ENCODE data around the gene AADAC. TPM values are rescaled to one million over a fixed set of nuclear protein-coding genes. Genes with fewer than 3 reads are reported as not detected.
A peak's percentile ranks its signal among the peaks of the same experiment; 100 is the strongest.
"Not testable (repeated sequence)": the region's sequence is repeated elsewhere in the genome, so short reads cannot be mapped to it uniquely, and the experiment has no call there.

The AADAC gene
- total RNA-seq, 1 donor from 2014 or later: 0.35 TPM

DNA sequence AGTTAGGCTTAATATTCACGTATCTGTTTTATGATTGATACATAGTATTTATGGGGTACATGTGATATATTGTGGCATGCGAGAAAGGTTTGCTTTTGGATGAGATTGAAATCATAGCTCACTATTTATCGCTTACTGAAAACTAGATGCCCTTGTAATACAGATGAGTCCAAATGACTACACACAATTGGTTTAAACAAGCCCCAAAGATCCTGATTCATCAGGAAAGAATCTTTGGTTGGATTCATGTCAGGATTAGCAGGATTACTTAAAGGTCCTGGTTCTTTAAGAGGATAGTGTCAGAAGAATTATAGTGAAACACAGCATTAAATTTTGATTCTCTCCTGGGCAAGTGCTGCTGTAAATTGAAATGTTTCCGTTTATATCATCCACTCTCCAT is 18.6 kb upstream of the AADAC start:
- ATAC-seq (no peak), DNase-seq (no peak)
- intact Hi-C loops (cut with micrococcal nuclease): no loop called here

DNA sequence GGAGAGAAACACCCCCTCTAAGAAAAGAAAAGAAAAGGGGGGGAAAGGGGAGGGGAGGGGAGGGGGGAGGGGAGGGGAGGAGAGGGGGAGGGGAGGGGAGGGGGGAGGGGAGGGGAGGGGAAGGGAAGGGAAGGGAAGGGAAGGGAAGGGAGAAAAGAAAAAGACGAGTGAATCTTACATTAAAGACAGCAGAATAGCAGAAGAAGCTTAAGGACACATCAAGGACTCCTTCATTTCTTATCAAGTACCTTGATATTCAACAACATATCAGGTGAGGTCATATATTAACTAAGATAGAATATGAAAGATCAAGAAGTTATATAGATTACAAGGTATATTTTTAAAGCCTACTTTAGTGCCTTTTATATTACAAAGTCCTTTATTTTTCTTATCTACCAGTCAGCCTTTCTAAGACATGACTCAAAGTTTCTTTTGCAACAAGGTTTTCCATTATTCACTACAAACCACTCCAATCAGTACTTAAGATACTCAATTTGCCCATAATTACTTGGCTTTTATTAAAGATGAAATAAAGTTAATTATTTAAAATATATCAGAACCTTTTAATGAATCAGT is 17.7 kb upstream of the AADAC start:
- intact Hi-C loops (cut with micrococcal nuclease): no loop called here
- DNase-seq: no peak
- ATAC-seq: no peak

DNA sequence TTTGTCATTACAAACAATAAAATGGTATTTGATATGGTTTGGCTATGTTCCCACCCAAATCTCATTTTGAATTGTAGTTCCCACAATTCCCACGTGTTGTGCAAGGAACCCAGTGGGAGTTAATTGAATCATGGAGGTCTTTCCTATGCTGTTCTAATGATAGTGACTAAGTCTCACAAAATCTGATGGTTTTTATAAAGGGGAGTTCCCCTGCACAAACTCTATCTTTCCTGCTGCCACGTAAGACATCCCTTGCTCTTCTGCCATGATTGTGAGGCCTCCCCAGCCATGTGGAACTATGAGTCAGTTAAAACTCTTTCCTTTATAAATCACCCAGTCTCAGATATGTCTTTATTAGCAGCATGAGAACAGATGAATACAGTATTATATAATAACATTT is 15.4 kb upstream of the AADAC start:
- DNase-seq (no peak), ATAC-seq (no peak)
- intact Hi-C loops (cut with micrococcal nuclease): no loop called here

DNA sequence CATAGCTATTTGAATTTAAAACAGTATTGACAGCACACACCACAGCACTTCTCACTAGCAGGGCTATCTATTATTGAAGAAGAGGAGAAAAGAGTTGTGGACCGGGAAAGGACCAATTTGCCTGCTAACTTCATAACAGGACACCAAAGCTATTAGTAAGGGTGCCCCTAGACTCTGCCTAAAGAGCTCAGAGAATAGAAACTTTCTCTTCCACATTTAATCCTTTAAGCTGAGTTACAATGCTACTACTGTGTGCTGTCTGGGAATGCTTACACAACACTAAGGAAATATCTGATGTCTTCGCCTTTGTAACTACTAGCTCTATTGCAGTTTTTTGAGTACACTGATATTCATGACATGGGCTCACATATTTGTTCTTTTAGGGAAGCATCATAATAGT is 13.5 kb upstream of the AADAC start:
- intact Hi-C loops (cut with micrococcal nuclease): no loop called here
- ATAC-seq (no peak), DNase-seq (no peak)

DNA sequence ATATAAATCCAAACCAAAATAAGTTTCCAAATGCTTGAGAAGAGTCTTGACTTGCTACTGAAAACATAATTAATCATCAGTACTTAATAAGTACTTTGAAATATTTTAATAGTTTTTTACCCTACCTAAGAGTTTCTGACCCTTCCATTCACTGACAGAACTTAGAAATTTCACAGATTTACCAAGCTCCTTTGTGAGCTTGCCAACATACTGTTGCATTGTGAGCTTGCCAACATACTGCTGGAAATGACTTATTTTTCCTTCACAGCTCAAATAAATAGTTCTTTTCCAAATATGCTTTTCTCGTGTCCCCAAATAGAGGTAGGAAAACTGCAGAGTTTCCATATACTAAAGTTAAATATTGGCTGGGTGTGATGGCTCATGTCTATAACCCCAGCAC is 9.6 kb upstream of the AADAC start:
- no peak for DNase-seq
- ATAC-seq: no peak
- intact Hi-C loops (cut with micrococcal nuclease): no loop called here

DNA sequence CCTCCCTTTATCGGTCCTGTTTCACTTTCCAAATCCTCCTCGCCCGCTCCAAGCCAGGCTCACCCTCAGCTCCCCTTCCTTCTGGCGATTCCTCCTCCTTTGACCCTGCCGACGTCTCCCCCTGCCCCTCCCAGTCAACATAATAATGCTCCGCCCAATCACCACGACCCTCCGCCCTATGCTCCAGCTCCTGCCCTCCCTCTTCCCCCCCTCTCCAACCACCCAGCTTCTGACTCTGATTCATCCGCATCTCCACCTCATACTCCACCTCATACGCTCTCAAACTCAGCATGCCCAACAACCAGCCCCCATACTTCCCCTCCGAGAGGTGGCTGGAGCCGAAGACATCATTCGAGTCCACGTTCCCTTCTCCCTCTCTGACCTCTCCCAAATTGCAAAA is 7.1 kb upstream of the AADAC start:
- ATAC-seq: no peak
- intact Hi-C loops (cut with micrococcal nuclease): no loop called here
- DNase-seq: no peak

DNA sequence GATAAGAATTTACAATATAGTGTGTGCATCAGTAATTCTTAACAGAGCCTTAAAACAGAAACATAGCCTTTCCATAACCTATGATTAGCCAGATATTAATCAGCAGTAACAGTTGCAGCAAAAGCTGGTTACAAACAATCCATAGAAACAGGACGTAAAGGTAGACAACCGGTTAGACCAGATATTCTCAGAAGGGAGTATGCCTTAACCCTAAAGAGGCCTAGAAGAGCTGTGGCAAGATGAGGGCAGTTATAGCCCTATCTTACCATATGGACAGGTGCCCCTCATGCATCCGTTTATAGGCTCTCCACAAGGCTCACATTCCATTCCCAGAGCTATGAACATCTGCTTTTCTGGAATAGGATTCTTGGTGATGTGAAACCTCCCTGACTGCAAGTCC is 5.0 kb upstream of the AADAC start:
- intact Hi-C loops (cut with micrococcal nuclease); DNase-seq; ATAC-seq: not testable (repeated sequence)

DNA sequence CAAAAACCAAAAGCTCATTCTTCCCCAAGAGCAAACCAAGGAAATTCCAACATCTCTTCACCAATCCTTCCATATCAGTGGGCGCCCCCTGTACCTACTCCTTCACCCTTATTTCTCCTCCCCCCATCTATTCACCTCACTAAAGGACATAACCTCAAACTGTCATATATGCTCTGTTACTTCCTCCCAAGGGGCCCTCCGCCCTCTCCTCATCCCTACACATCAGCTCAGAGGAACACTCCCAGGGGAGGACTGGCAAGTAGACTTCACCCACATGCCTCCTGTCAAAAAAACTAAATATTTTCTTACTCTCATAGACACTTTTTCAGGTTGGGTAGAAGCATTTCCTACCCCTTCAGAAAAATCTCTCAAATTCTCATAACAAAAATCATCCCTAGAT is 2.4 kb upstream of the AADAC start:
- no peak for ATAC-seq
- intact Hi-C loops (cut with micrococcal nuclease): no loop called here
- DNase-seq: no peak

DNA sequence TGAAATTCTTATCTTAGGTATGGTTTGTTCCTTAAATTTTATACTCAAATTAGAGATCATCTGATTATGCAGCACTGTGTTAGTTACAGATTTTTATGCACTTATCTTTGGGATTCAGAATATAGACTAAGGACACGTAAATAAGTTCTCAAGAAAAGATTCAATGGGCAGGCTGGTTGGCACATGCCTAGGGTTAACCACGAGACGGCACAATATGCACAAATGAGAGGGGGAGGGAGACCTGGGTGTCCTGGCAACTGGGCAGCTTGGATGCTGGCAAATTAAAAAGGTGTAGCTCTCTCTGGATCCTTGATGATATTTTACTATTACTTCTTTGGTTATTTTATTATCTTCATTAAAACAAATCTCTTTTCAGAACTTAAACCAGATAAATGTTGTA is 672 bp downstream of the AADAC start:
- ATAC-seq: no peak
- intact Hi-C loops (cut with micrococcal nuclease): no loop called here

DNA sequence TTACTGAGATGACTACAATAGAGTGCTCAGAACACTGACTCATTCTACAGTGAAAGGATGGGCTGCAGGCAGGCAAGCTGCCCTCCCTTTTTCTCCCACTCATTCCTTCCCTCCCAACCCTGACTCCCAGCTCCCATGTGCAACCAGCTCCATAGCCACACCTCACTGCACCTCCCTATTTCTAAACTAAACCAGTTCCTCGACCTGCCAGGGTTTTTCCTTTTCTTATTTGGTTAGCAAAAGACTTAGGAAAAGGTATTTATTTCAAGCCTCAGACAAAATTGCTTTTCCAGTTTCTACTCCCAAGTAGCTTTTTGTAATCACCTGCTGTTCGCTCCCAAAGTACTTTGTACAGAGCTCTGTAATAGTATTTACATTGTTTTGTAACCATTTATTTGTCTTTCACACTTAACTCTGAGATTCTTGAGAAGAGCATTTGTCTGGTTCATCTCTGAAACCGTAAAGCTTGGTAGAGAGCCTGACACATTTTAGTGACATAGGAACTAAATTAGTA is 2.2 kb downstream of the AADAC start:
- ATAC-seq: peak; percentile 41
- no peak for DNase-seq
- intact Hi-C loops (cut with micrococcal nuclease): no loop called here

More for the DNA sequence above, 672 bp downstream of the AADAC start:
- no peak for DNase-seq

DNA sequence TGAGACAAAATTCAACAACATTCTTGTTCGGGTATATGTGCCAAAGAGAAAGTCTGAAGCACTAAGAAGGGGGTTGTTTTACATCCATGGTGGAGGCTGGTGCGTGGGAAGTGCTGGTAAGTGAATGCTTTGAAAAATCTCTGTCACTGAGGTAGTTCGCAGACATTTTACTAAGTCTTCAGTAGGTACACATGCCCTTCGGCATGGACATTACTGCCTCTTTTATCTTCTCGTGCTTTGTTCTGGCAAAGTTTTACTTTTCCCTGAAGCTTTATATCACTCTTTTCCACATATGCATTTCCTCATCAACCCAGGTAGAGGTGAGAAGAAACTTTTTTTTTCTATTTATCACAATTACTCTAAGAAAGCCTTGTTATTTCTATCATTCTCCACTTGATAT is 3.6 kb downstream of the AADAC start:
- no peak for ATAC-seq
- no peak for DNase-seq
- intact Hi-C loops (cut with micrococcal nuclease): no loop called here

DNA sequence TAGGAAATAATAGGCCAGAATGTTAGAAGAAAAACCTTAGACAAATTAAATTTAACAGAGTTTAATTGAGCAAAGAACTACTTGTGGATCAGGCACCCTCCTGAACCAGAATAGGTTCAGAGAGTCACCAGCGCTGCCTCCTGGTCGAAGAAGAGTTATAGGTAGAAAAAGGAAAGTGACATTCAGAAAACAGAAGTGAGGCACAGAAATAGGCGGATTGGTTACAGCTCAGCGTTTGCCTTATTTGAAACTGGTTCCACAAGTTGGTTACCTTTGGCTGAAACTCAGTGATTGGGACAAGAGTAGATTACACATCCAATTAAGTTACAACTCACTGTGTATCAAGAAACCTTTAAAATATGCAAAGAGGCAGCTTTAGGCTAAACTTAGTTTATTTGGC is 4.4 kb downstream of the AADAC start:
- DNase-seq: no peak
- intact Hi-C loops (cut with micrococcal nuclease): no loop called here
- no peak for ATAC-seq

DNA sequence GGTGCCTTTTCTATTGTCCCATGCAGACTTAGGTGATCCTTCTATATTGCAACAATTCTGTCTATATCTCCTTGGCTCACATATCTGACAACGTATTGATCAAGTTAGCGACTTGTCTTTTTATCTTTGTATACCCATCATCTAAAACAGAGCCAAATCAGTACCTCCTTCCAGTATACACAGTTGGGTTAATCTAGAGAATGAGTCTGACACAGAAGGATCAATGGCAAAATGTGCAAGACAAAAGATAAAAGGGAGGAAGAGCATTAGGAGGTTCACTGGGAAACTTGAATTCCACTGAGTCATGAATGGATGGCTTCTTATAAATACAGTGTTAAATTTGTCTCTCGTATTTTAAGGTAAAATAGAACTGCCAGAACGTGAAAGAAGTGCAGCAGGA is 6.0 kb downstream of the AADAC start:
- intact Hi-C loops (cut with micrococcal nuclease): no loop called here
- DNase-seq (no peak), ATAC-seq (no peak)

DNA sequence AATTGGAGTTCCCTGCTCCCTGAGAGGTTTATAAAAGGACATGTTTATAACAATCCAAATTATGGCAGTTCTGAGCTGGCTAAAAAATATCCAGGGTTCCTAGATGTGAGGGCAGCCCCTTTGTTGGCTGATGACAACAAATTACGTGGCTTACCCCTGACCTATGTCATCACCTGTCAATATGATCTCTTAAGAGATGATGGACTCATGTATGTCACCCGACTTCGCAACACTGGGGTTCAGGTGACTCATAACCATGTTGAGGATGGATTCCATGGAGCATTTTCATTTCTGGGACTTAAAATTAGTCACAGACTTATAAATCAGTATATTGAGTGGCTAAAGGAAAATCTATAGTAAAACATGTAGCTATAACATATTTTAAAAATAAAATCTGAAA is 13.9 kb downstream of the AADAC start:
- intact Hi-C loops (cut with micrococcal nuclease): no loop called here
- ATAC-seq: no peak

DNA sequence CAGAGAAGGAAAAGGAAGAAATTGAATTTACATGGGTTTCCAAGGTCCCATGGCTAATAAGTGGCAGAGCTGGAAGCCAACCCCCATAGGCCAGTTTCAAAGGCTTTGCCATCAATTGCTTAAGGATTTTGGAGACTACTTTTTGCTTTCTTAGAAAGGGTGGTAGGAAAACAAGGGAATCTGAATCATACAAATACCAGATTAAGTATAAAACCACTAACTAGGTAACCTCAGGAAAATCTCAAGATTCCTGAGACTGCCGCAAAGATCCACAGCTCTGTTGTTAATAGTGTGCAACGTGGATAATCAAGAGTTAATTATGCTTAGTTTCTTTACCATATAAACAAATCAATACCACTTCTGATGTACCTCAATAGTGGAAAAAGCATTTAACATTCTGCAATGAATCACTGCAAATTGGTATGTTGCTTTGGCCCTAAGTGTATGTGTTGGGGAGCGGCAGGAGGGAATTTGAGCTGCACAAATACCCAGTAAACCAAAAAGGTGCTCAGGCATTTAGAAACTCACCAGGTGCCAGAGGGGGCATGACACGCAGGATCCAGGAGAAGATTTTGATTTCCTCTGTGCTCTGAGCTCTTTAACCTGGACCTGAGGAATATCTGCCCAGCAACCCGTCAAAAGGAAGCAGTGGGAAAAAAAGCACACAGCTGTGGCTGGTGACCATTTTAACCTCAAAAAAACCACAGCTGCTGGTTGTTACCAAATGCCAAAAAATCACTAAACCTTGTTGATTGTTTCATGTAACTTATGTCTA is 22.0 kb downstream of the AADAC start:
- DNase-seq (no peak), ATAC-seq (no peak)
- intact Hi-C loops (cut with micrococcal nuclease): no loop called here

More for the DNA sequence above, 13.9 kb downstream of the AADAC start:
- DNase-seq: no peak

DNA sequence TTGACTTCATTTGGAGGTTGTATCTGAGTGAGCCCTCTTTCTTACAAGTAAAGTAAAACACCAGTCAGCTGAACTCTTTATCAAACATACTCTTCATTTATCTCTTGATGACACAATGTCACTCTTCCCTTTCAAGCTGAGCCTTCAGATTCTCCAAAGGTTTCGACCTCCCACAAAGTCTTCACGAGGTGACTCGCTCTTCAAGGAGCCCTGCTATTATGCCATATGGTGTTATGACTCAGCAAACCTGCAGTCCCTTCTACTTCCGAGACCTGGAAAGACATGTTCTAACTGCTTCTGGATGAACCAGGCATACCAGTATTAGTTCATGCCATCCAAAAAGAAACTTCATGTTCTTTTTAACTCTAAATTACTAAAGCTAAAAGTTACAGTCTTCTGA is 23.1 kb downstream of the AADAC start:
- DNase-seq: no peak
- intact Hi-C loops (cut with micrococcal nuclease): no loop called here
- ATAC-seq: no peak

DNA sequence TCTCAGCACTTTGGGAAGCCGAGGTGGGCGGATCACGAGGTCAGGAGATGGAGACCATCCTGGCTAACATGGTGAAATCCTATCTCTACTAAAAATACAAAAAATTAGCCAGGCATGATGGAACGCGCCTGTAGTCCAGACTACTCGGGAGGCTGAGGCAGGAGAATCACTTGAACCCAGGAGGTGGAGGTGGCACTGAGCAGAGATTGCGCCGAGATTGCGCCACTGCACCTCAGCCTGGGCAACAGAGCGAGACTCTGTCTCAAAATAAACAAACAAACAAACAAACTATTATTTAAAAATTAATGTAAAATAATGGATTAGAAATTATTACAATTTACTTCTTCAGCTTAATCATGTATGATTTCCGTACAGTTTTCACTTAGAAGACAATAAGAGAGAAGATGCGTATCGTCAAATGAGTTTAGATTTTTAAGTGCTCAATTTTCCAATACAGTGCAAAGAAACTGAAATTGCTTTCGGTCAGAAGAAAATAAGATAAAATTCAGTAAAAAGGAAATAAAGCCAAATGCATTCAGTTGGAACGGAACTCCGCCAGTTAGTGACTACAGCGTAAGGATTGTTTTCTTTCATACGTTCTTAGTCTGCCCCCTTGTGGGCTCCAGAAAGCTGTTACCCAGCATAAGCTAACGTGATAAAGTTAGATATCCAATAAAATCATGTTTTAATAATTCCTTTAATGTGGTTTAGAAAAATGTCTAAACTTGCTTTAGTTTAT is 24.8 kb downstream of the AADAC start:
- intact Hi-C loops (cut with micrococcal nuclease): loop anchor here (2.0 kb wide), 1 partner anchor 370 kb away; no protein-coding TSS in a partner anchor
- no peak for DNase-seq
- peak; percentile 84 for ATAC-seq

DNA sequence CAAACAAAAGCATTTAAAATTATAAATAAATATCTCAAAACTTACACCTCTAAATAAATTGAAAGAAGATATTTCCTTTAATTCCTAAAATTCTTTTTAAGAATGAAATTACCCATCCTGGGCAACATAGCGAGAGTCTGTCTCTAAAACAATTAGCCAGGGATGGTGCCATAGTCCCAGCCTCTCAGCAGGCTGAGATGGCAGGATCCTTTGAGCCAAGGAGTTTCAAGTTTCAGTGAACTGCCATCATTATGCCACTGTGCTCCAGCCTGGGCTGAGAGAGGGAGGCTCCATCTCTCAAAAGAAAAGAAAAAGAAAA is 25.4 kb downstream of the AADAC start:
- DNase-seq (no peak), ATAC-seq (no peak)
- intact Hi-C loops (cut with micrococcal nuclease): loop anchor here (2.0 kb wide), 1 partner anchor 370 kb away; no protein-coding TSS in a partner anchor

DNA sequence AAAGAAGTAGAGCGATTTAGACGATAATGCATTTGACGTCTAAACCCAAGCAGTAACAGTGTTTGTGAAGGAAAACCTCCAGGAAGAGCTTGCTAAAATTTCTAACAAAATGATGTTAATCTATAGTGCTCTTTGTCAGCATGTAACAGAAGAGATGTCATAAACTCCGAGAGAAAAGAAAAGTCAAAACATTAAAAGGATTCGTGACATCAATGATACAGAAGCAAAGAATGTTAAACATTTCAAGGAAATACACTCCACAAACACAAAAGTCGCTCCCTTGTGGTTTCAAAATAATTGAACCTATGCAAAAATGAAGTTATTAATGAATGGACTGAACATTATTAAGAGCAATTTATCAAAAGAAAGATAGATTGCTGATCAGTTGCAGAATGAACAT is 27.9 kb downstream of the AADAC start:
- ATAC-seq (no peak), DNase-seq (no peak)
- intact Hi-C loops (cut with micrococcal nuclease): loop anchor here (10.0 kb wide), 1 partner anchor 407 kb away; no protein-coding TSS in a partner anchor

DNA sequence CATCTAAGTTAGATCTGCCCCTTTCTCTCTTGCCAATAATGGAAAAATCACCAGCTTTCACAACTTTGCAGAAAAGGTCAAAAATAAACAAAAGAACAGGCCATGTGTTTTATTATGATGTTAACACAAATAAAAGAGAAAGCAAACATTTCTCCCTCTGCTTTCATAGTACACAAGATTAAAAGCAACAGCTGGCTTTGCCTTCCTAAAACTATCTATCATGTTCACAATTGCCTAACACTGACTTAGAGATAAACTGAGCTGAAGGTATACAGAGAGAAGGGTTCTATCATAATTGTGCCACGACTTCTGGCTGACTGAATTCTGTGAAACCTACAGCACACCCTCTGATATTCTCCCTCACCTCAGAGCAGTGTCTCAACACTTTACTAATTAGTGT is 29.4 kb downstream of the AADAC start:
- intact Hi-C loops (cut with micrococcal nuclease): loop anchor here (10.0 kb wide), 1 partner anchor 408 kb away; no protein-coding TSS in a partner anchor
- no peak for DNase-seq
- ATAC-seq: no peak
